Measurements from ENCODE around the gene KLC3.

KLC3 gene

DNA sequence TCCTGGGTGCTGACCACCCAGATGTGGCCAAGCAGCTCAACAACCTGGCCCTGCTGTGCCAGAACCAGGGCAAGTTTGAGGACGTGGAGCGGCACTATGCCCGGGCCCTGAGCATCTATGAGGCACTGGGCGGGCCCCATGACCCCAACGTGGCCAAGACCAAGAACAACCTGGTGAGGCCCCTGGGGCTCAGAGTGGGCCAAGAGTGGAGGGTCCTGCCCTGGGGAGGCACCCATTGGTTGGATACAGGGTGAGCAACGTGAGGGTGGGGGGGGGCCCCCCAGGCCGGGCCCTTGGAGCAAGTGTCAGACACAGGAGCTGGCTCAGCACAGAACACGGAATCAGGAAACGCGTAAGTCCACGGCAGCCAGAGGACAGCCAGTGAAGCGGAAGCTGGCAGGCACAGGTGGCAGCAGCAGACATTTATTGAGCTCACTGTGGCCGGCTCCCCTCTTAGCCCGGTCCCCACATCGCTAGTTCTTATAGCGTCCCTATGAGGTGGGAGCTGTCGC is 8.9 kb downstream of the KLC3 start:
- DNase-seq = no peak

DNA sequence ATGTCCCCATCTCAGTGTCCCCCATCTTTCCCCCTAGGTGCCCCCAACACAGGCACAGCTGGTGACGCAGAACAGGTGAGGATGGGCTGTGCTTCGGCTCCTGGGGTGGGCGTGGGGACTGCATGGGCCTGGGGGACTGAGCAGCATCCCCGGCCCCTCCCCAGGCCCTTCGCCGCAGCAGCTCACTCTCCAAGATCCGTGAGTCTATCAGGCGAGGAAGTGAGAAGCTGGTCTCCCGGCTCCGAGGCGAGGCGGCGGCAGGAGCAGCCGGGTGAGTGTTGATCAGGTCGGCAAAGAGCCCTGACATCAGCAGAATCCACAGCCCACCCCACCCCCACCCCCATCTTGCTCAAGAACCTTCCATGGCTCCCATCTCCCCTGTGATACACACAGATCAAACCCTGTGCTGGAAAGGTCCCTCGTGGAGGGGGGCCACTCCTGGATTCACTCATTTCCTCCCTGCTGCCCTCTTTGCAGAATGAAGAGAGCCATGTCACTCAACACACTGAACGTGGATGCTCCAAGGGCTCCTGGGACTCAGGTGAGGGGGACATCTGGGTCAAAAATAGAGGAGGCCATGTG is 10.0 kb downstream of the KLC3 start:
- no peak for DNase-seq

DNA sequence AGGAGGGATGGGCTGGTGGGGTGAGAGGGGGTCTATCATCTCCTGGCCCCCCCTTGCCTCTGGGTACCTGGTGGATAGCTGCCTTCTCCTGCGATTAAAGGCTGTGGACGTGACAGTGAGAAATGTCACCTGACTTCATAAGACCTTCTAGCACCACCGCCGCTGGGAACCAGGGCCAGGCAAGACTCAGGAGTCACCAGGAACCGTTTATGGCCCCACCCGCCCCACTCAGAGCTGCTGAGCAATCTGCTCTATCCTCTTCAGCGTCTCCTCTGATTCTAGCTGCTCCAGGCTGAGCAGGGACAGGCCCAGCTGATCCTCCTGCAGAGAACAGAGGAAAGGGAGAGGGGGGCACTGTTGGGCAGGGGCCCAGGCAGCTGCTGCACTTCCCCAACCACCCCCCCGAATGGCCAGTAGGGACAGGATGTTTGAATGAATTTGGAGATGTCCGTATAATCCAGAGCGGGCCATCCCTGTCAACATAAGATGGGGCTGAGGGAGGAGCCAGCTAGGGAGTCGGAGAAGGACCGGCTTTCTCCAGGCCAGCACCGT is 10.9 kb downstream of the KLC3 start:
- DNase-seq = no peak

DNA sequence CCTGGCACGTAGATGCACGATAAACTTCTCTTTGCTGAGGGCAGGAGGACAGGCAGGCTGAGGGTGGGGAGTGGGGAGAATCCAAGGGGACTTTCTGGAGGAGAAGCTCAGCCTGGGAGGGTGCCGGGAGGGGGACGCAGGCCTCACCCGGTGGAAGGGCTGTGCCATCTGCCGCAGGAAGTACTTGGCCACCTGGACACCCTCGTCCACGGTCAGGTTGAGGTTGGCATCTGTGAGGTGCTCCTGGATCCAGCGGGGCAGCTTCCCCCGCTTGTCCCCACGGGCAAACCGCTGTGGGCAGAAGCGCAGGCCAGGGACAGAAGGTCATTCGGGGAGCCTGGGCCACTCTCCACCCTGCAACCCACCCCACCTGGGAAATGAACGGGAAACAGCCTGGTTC is 11.5 kb downstream of the KLC3 start:
- DNase-seq = no peak

DNA sequence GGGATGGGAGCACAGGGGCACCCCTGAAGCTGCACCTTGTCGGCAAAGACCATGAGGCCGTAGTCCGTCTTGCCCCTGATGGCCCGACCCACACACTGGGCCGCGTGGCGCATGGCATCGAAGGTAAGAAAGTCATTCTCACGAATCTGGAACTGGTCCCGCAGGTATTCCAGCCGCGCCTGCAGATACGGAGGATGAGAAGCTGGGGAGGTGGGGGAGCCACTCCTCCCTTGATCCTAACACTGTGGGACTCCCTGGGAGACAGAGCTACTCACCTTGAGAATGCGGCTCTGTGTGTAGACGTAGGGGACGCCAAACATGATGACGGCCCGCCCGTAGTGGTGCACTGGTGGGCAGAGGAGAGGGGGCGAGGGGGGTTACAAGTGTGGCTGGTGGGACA is 11.9 kb downstream of the KLC3 start:
- no peak for DNase-seq

DNA sequence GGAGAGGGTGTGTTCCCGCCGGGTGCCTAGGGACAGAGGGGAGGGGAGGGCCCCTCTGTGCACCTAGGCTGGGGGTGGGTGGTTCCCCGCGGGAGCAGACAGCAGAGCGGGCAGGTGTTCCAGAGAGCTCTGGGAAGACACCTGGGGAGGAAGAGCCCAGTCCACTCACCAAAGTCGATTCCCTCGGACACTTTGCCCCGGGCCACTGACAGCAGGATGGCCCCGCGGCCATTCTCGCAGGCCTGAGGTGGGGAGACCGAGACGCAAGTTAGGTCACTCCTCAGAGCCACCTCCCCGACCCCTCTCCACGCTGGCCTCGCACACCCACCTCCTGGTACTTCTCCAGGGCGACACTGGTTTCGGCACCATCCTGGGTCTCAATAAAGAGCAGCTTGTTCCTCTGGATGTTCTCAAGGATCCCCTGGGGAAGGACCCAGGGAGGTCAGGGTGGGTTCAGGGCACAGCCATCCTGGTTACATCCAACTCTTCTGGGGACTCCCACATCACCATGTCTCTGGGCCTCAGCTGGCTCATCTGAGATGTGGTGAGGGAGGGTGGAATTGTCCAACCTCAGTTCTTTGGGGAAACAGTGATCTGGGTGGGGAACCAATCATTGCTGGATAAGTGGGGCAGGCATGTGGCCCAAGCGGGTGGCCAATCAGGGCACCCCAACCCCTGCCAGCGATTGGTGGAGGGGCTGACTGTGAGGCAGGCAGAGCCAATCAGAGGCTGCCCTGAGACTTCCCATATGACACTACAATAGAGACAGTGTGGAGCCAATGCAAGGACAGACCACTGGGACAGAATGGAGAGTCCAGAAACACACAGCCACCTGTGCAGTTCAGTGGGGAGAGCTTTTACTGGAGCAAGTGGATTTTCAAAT is 12.6 kb downstream of the KLC3 start:
- no peak for DNase-seq

DNA sequence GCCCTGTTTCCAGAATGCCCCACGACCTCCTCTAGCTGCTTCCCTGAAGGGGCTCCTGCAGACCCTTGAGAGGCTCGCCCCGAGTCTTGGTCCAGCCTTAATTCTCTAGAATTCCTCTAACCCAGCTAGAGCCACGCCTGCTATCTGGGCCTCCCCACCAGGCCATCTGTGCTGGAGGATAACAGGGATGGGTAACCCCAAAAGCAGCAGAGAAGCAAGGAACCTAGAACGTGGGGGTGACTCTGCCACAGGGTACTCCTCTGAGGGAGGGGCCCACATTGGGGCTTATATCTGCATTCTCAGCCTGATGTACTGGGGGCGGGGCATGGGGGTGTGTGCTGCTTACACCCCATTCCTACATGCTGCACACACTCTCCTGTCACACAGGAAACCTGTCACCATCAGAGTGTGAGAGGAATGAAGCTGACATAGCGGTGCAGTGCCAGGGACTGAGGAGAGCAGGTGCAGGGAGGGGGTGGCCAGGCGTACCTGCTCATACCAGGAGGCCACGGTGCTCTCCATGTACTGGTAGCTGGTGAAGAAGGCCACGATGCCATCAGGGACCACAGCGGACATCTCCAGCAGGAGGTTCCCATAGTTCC is 13.8 kb downstream of the KLC3 start:
- DNase-seq = no peak

DNA sequence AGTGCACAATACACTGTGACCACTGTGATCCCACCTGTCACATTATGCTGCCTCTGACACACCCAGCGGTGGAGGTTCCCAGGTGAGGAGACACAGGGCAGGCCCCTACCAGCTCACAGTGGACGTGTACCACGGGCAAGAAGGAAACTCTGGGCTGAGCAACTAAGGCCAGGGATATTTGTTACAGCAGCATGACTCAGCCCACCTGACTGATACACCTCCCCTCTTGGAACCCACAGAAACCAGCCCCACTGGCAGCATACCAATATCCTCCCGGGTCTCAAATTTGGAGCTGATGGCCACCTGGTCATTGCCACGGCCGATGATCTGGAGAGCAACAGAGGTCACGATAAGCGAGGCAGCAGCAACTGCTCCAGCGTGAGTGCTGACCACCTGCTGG is 14.9 kb downstream of the KLC3 start:
- DNase-seq = no peak

DNA sequence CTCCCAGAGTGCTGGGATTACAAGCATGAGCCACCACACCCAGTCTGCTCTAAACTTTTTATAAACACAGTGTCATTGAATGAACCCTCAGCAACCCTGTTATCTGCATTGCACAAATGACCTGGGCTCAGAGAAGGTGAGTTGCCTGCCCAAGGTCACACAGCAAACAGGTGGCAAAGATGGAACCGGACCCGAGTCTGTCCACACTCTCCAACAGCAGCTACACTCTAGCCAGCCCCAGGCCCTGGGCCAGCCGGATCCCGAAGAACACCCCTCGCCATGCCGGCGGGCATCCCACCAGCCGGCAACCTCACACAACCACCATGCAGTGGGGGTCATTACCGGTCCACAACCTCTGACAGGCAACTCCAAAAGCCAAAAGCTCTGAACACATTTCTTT is 15.4 kb downstream of the KLC3 start:
- no peak for DNase-seq

DNA sequence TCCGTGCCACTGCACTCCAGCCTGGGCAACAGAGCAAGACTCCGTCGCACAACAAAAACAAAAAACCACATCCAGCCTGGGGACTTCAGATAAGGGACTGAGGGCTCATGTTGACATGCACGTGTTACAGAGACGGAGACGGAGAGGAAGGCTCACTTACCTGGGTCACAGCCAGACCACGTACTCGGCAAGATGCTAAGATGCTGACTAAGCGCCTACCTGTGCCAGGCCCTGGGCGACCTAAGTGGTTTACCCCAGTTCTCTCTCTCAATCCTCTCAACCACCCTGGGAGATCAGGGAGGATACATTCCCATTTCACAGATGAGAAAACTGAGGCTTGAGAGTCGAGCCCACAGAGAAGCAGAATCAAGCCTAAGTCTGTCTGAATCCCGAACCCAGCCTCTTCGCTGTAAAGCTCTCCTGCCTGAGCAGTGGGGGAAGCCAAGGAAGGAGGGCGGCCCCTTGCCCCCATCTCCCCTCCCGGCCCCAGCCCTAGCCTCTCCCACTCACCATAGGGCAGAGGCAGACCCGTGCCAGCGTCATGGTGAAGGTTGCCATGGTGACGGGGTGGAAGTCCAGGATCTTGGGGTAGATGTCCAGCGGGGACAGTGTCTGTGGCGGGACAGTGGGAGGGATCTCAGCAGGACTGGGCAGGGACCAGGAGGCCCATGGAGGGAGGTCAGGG is 16.4 kb downstream of the KLC3 start:
- no peak for DNase-seq

DNA sequence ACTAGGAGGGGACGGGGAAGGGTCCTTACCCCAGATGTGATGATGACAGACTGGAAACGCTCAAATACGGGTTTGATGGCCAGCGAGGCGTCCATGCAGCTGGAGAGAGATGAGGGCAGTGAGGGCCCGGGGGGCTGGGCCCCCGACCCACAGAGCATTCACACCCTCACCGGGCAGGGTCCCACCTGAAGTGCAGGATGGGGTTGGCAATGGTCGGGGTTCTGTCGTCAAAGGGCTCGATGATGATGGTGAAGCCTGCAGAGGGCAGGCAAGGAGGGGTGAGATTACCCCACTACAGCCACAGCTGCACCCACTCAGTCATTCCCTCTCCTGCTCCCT is 16.9 kb downstream of the KLC3 start:
- DNase-seq = no peak

DNA sequence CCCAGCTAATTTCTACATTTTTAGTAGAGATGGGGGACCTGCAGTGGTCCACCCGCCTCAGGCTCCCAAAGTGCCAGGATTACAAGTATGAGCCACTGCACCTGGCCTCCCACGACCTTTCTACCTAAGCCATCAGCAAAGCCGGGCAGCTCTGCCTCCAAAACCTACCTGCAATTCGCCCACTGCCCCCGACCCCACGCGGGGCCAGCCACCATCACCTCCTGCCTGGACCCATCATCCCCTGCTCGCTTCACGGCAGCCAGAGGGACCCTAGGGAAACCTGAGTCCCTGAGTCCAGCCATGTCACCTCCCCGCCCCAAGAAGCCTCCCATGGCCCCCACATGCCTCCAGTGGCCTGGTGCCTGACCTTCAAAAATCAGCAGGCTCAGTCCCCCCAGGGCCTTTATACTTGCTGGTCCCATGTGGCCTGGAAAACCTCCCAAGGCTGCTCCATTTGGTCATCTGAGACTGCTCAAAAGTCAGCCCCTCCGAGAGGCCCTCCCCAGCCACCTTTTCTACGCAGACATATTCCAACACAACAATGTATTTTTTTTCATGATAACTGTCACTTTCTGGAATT is 17.8 kb downstream of the KLC3 start:
- no peak for DNase-seq

DNA sequence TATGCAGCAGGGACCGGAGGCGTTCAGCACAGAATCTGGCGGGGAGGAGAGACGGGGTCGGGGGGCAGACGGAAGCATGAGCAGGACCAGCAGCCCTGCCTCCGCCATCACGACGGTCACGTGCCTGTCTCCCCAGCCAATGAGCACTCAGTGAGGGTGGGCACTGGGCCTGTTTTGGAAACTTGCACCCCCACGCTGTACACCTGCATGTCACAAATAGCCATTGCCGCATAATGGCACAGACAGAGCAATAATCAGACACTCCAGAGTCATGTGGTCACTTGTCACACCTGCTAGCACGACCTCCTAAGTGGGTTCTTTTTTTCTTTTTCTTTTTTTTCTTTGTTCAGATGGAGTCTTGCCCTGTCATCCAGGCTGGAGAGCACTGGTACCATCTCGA is 21.1 kb downstream of the KLC3 start:
- DNase-seq = no peak

DNA sequence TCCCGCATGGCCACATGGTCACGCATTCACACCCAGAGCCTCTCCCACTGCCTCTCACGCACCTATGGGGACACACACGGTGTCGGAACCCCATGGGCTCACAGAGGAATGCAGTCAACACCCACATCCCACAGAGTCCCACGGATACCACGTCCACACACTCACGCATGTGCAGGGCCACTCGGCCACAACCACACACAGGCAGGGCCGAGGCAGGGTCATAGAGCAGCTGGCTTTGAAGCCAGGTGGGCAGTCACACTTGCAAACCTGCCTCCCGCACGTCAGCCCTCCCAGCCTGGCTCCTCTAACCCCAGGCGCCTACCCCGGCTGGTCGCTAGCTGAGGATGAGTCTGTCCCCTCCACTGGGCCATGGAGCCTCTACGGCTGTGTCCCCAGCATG is 21.7 kb downstream of the KLC3 start:
- no peak for DNase-seq

DNA sequence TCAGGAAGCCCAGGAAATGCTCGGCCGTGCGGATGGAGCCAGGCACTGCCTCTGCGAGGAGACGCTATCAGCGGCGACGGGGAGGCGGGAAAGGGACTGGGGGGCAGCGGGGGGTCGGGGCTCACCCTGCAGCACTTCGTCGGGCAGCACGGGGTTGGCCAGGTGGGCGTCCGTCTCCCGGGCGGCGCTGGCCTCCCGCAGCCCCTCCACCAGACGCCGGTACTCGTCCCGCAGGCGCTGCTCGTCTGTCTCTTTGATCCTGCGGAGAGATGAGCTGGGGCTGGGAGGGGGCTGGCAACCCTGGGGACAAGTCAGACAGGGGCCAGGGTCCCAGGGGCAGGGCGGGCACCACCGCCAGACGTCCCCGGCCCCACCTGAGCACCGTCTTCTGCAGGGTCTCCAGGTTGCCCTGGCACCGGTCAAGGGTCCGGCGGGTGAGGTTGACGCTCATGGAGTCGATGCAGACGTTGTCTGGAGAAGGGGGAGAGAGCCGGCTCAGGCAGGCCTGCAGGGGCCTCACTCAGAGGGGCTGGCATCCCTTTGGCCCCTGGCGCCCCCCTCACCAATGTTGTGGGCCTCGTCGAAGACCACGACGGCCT is 23.4 kb downstream of the KLC3 start:
- no peak for DNase-seq

DNA sequence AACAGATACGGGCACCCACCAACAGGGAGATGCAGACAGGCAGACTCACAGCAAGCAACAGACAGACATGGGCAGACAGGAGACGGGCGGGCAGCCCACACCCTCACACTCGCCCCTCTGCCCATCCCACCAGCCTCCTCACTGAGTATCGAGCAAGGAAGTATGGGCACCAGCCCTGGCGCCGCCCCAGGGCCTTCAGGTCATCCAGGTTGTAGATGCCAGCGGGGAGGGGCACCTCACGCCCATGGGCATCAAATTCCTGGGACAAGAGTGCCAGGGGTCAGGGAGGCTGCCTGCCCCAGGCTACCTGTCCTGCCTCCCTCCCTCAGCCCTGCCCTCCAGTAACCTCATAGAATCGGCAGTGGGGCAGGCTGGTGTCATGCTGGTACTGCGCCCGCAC is 24.1 kb downstream of the KLC3 start:
- DNase-seq = no peak

DNA sequence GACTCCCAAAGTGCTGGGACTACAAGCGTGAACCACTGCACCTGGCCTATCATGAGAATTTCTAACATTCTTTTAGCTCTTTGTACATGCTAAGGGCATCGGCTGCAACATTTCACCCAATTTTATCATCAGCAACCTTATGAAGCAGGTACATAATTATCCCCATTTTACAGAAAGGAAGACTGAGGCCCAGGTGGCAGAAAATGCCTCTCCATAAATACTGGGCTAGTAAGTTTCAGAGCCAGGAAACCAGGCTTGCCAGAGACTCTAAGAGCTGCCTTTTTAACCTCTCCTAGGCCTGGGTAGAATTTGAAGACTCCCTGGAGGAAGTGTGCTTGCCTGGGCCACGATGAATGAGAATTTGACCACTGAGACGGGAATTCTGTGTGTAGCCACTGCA is 27.6 kb downstream of the KLC3 start:
- DNase-seq = no peak

DNA sequence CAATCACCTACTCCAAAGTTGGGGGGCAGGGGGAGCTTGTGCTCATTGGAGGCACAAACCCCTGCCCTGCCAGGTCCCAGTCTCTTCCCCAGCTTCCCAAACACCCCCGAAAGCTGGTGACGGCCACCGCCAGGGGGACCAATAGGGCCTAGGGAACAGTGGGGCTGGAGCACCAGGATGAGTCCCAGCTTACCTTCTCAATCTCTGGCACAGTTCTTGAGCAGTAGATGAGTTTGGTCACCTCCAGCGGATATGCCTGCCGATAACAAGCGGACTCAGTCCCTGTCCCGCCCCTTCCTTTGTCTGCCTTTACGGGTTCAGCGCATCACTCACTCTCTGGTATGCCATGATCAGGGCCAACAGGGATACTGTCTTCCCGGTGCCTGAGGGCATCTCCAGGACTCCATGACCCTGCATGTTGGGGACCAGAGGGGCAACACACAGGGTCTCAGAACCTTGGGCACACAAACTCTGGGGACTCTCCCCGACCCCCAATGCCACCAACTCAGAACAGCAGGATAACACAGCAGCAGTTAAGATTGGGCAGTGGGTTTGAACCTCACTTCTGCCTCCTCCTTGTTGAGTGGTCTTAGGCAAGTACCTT is 28.3 kb downstream of the KLC3 start:
- no peak for DNase-seq

DNA sequence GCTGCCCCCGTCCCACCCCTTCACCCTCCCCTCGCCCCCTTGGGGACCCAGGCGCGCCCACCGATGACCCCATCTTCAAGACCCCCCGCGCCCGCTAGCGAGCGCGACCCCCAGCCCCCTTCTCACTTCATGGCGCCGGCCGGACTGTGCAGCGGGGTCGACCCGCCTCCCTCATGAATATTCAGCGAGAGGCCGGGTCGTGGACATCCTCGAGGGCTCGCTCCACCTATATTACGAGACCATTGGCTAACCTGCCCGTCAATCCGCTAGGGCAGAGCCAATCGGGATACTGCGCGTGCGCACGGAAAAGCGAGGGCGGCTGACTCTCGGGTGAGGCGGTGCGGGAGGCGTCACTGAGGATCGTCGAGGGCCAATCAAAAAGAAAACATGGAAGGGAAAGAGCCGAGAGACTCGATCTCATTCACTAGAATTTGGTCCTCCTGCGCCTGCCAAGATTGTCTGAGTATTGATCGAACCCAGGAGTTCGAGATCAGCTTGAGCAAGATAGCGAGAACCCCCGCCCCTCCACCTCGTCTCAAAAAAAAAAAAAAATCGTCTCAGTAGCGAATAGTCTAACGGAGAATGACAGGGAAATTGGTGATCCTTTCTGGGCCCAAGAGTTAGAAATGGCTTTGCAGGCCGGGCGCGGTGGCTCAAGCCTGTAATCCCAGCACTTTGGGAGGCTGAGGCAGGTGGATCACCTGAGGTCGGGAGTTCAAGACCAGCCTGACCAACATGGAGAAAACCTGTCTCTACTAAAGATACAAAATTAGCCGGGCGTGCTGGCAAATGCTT is 30.1 kb downstream of the KLC3 start, which contains the start of gene ERCC2:
Gene ERCC2 (minus strand): TSS at position 164 of the 795 bp plus-strand sequence. CDS start 33 bp downstream, at position 131.
- DNase-seq = peak; percentile 99

DNA sequence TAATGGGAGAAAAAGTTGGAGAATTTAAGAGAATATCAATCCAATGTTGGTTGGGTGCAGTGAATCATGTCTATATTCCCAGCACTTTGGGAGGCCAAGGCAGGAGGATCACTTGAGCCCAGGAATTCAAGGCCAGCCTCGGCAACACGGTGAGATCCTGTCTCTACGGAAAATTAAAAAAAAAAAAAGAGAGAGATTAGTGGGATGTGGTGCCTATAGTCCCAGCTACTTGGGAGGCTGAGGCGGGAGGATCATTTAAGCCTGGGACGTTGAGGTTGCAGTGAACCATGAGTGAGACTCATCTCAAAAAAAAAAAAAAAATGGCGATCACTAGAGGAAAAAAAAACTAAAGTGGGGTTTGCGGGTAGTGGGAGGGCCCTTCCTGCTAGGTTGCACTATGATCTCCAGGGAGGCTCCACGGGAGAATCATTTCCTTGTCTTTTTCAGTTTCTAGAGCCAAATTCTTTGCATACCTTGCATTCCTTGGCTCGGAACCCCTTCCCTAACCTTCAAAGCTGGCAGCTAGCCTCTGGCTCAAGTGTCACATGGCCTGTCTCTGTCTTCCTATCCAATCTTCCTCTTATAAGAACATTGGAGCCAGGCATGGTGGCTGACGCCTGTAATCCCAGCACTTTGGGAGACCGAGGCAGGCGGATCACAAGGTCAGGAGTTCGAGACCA is 35.6 kb downstream of the KLC3 start:
- no peak for DNase-seq
